ENCODE measurements around the gene EMC6. TPM values are rescaled to one million over a fixed set of nuclear protein-coding genes. Genes with fewer than 3 reads are reported as not detected.
A peak's percentile ranks its signal among the peaks of the same experiment; 100 is the strongest.

EMC6 gene
- total and polyA plus RNA-seq, 2 experiments from 2014 or later, result 42.7 to 130 TPM

- no peak overlapping the region for H3K4me3 ChIP-seq
- no peaks in the 10 kb centered on the region for H3K9me3 ChIP-seq (ENCODE audit: low read depth)
- H3K9me2 ChIP-seq (replicated peaks; ENCODE audit: insufficient read depth), result no peaks in the 10 kb centered on the region
- peak overlapping the region; percentile 85 for H3K27ac ChIP-seq
- DNase-seq (ENCODE audit: low spot score), result no peak
- H3K79me2 ChIP-seq, result no peaks in the 10 kb centered on the region
- no peak for TF ChIP-seq CTCF (IDR thresholded peaks at IDR 0.05; ENCODE audit: poor library complexity)
- no peak for TF ChIP-seq EZH2phosphoT487 (IDR thresholded peaks at IDR 0.05; ENCODE audit: low read depth, severe bottlenecking, unreplicated experiment)
- no peak for TF ChIP-seq EZH2 (IDR thresholded peaks at IDR 0.05; ENCODE audit: borderline replicate concordance)
- H3K4me2 ChIP-seq, result no peak overlapping the region
- no peaks in the 10 kb centered on the region for H4K20me1 ChIP-seq (ENCODE audit: insufficient read depth, poor library complexity, severe bottlenecking)
- 86% methylated on average over 18 of the region's 22 CpGs for WGBS (ENCODE audit: low lambda C conversion rate, missing lambda C conversion rate)
- no peaks in the 10 kb centered on the region for H3K36me3 ChIP-seq (replicated peaks; ENCODE audit: insufficient read depth, low read depth)
- peaks cover 19% of the 10 kb centered on the region for H3K4me1 ChIP-seq (ENCODE audit: insufficient read depth)
- H2AFZ ChIP-seq, result no peak overlapping the region
- H3K27me3 ChIP-seq, result no peaks in the 10 kb centered on the region
Measured at GRCh38 chr17:3658784-3659449, 9.7 kb upstream of the EMC6 start.

- 64% methylated on average over 21 of the region's 22 CpGs for WGBS (ENCODE audit: low lambda C conversion rate, missing lambda C conversion rate)
- Histone ChIP-seq H3K9me3 (ENCODE audit: low read depth) (no peaks in the 10 kb centered on the region), H3K4me3 (no peak overlapping the region), H2AFZ (no peak overlapping the region), H4K20me1 (ENCODE audit: insufficient read depth, poor library complexity, severe bottlenecking) (peaks cover 4% of the 10 kb centered on the region), H3K4me1 (ENCODE audit: insufficient read depth) (peaks cover 19% of the 10 kb centered on the region), H3K27ac (peak overlapping the region; percentile 85), H3K79me2 (no peaks in the 10 kb centered on the region), H3K9me2 (replicated peaks; ENCODE audit: insufficient read depth) (no peaks in the 10 kb centered on the region), H3K36me3 (replicated peaks; ENCODE audit: insufficient read depth, low read depth) (no peaks in the 10 kb centered on the region), H3K27me3 (no peaks in the 10 kb centered on the region), H3K4me2 (no peak overlapping the region)
- TF ChIP-seq CTCF (IDR thresholded peaks at IDR 0.05; ENCODE audit: poor library complexity) (no peak), EZH2phosphoT487 (IDR thresholded peaks at IDR 0.05; ENCODE audit: low read depth, severe bottlenecking, unreplicated experiment) (no peak), EZH2 (IDR thresholded peaks at IDR 0.05; ENCODE audit: borderline replicate concordance) (no peak)
- peak; percentile 86 for DNase-seq (ENCODE audit: low spot score)
Measured at GRCh38 chr17:3659541-3660111, 9.0 kb upstream of the EMC6 start.

- Histone ChIP-seq H4K20me1 (ENCODE audit: insufficient read depth, poor library complexity, severe bottlenecking) (peaks cover 10% of the 10 kb centered on the region), H3K4me1 (ENCODE audit: insufficient read depth) (peaks cover 19% of the 10 kb centered on the region), H3K36me3 (replicated peaks; ENCODE audit: insufficient read depth, low read depth) (no peaks in the 10 kb centered on the region), H3K9me3 (ENCODE audit: low read depth) (no peaks in the 10 kb centered on the region), H2AFZ (no peak overlapping the region), H3K27ac (peak overlapping the region; percentile 85), H3K27me3 (no peaks in the 10 kb centered on the region), H3K79me2 (peaks cover 8% of the 10 kb centered on the region), H3K4me3 (no peak overlapping the region), H3K4me2 (no peak overlapping the region), H3K9me2 (replicated peaks; ENCODE audit: insufficient read depth) (no peaks in the 10 kb centered on the region)
- no peak for DNase-seq (ENCODE audit: low spot score)
- TF ChIP-seq CTCF (IDR thresholded peaks at IDR 0.05; ENCODE audit: poor library complexity) (no peak), EZH2 (IDR thresholded peaks at IDR 0.05; ENCODE audit: borderline replicate concordance) (no peak), EZH2phosphoT487 (IDR thresholded peaks at IDR 0.05; ENCODE audit: low read depth, severe bottlenecking, unreplicated experiment) (no peak)
- WGBS (ENCODE audit: low lambda C conversion rate, missing lambda C conversion rate), result 94% methylated on average over 23 of the region's 23 CpGs
Measured at GRCh38 chr17:3660311-3660891, 8.2 kb upstream of the EMC6 start.

Data from hepatocyte (in vitro differentiated cells).